PFSK-1 (cell line): Measurements from ENCODE around the gene ALDOA.

Experiments
- FOXP2 ChIP-seq: optimal IDR thresholded peaks from 2 replicates; pipeline ENCODE3; 2011; ENCODE audit warnings: borderline replicate concordance, control low read depth, inconsistent platforms; ENCODE audit not compliant: insufficient read depth; ENCODE audit errors: extremely low read length, extremely low read depth
- POLR2AphosphoS5 ChIP-seq: IDR thresholded peaks from 2 replicates; pipeline ENCODE4 v1.6.1; 2012; ENCODE audit warnings: low read depth, mild to moderate bottlenecking, control low read depth, low read length, moderate library complexity
- SIN3A ChIP-seq: IDR thresholded peaks from 2 replicates; pipeline ENCODE4 v1.6.1; 2012; ENCODE audit warnings: mild to moderate bottlenecking, low read length, moderate library complexity, borderline replicate concordance; ENCODE audit not compliant: insufficient read depth
- TAF1 ChIP-seq: IDR thresholded peaks from 2 replicates; pipeline ENCODE4 v1.6.1; 2012; ENCODE audit warnings: low read length, control low read depth, borderline replicate concordance; ENCODE audit not compliant: insufficient read depth
- TF ChIP-seq, protein P1 (sequence below), 2 experiments: IDR thresholded peaks; 2 replicates each; pipeline versions ENCODE4 v1.6.1 to v1.8.0; 2011 to 2012; ENCODE audit warnings: low read depth in 2 of 2, low read length in 2 of 2, control low read depth in 1 of 2, inconsistent platforms in 1 of 2, mild to moderate bottlenecking in 1 of 2, moderate library complexity in 1 of 2; ENCODE audit not compliant: insufficient read depth in 1 of 2

ALDOA gene

DNA sequence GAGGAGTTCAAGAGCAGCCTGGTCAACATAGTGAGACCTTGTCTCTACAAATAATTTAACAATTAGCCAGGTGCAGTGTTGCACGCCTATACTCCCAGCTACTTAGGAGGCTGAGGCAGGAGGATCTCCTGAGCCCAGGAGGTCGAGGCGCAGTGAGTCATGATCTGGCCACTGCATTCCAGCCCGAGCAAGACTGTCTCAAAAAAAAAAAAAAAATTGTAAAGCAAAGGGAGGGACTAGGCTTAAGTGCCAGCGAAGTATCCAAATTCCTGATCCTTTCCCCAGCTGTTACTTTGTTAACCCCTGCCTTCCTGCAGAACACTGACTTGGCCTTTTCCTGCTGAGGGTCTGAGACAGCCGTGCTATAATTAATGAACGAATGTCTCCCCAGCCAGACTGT, 45.1 kb downstream of the ALDOA start:
- TF ChIP-seq TAF1 = no peak
- TF ChIP-seq, protein P1, sequence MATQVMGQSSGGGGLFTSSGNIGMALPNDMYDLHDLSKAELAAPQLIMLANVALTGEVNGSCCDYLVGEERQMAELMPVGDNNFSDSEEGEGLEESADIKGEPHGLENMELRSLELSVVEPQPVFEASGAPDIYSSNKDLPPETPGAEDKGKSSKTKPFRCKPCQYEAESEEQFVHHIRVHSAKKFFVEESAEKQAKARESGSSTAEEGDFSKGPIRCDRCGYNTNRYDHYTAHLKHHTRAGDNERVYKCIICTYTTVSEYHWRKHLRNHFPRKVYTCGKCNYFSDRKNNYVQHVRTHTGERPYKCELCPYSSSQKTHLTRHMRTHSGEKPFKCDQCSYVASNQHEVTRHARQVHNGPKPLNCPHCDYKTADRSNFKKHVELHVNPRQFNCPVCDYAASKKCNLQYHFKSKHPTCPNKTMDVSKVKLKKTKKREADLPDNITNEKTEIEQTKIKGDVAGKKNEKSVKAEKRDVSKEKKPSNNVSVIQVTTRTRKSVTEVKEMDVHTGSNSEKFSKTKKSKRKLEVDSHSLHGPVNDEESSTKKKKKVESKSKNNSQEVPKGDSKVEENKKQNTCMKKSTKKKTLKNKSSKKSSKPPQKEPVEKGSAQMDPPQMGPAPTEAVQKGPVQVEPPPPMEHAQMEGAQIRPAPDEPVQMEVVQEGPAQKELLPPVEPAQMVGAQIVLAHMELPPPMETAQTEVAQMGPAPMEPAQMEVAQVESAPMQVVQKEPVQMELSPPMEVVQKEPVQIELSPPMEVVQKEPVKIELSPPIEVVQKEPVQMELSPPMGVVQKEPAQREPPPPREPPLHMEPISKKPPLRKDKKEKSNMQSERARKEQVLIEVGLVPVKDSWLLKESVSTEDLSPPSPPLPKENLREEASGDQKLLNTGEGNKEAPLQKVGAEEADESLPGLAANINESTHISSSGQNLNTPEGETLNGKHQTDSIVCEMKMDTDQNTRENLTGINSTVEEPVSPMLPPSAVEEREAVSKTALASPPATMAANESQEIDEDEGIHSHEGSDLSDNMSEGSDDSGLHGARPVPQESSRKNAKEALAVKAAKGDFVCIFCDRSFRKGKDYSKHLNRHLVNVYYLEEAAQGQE (IDR thresholded peaks at IDR 0.05; ENCODE audit: insufficient read depth in 1 of 2, low read depth in 2 of 2, low read length in 2 of 2) = no peak
- no peak for TF ChIP-seq FOXP2
- no peak for TF ChIP-seq SIN3A
- TF ChIP-seq POLR2AphosphoS5 = no peak

DNA sequence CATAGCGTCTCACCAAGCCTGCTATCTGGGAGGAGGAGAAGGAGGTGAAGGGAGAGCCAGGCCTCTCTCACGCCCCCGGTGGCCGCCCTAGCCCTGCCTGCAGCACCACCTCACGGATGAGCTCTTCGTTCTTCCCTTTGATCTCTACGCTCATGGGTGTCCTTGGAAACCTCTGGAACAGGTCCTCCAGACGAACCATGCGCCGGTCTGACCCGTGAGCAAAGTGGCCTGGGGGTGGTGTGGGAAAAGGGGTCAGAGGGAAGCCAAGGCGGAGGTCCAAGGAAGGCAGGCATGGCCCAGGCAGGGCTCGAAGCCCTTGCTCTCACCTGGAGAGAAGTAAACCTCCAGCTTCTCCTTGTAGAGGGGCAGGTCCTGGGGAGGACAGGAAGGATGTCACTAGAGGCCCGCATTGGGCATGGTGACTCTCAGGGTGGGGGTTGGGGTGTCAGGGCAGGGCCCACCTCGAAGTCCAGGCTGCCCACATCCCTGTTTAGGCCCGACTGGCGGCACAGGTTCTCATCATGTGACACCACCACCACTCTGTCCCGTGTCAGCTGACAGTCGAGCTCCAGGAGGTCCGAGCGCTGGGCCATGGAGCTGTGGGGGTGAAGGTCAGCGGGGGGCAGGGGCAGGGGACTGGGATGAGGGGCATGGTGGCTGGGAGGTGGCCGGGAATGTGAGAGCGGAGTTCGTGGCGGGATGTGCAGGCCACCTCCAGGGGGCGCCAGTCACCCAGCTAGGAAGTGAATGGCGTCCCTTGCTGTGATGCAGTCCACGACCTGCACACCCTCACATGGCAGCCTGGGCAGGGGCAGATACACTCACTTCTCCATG, 46.9 kb downstream of the ALDOA start:
- TF ChIP-seq SIN3A = no peak
- TF ChIP-seq, protein P1 (IDR thresholded peaks at IDR 0.05; ENCODE audit: insufficient read depth in 1 of 2, low read depth in 2 of 2, low read length in 2 of 2) = no peak
- no peak for TF ChIP-seq POLR2AphosphoS5
- no peak for TF ChIP-seq FOXP2
- TF ChIP-seq TAF1 = no peak

DNA sequence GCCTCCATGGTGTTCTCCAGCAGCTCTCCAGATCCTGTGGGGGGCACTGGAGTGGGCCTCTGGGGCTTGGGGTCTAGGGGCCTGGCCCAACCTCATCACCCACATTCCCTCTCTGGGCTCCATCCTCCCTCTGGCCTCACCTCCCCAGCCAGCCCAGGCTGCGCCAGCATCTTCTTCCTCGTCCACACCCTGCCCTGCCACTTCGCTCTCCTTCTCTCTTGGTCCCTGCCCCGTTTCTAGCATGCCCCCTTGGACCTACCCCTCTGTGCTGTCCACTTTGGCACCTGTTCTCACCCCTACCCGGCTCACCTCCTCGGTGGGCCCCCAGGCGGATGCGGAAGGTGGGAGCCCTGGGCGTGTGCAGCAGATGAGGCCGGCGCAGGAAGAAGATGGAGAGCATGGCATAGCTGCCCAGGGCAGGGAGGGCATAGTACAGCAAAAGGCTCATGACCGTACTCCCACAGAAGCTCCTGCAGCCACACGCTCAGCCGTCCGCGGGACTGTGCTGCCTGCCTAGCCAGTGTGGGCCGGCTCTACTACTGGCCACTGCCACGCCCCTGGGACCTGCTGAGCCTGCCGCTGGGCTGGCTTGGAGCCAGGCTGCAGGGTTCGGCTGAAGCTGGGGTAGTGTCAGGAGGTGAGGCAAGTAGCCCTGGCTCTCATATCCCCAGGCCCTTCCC, 47.6 kb downstream of the ALDOA start, which contains the start of gene GDPD3:
Gene GDPD3 (minus strand): TSS at position 507 of the 680 bp plus-strand sequence. CDS start 59 bp downstream, at position 448.
- no peak for TF ChIP-seq SIN3A
- no peak for TF ChIP-seq TAF1
- TF ChIP-seq FOXP2 = no peak
- TF ChIP-seq, protein P1 (IDR thresholded peaks at IDR 0.05; ENCODE audit: insufficient read depth in 1 of 2, low read depth in 2 of 2, low read length in 2 of 2) = no peak
- TF ChIP-seq POLR2AphosphoS5 = no peak

DNA sequence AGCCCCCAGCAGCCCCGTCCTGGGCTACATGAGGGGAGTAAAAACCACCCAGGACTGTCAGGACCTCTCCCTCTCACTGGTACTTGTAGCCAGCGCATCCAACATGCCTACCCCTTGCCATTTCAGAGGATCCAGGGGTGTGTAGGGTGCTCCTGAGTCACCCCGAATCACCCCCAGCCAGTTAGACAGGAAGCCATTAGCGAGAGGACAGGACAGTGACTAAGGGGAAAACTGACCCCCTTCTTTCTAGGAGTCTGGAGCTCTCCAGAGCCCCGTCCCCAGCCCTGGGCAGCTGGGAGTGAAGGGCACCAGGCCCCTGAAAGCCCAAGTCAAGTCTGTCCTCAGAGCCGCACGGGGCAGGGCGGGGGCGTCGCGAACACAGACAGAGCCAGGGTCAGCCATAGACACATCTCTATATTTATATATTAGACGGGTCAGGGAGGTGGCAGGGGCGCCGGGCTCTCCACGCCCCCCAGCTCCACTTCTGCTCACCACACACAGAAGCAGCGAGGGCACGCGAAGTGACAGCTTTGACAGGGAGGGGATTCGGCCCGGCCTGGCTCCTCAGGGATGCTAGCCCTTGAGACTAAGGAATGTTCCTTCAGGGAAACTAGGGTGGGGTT, 48.3 kb downstream of the ALDOA start:
- TF ChIP-seq POLR2AphosphoS5 (no peak), TAF1 (no peak), FOXP2 (no peak), SIN3A (no peak)
- TF ChIP-seq, protein P1 (IDR thresholded peaks at IDR 0.05; ENCODE audit: insufficient read depth in 1 of 2, low read depth in 2 of 2, low read length in 2 of 2) = no peak
